ENCODE data around the gene STK26. TPM values are rescaled to one million over a fixed set of nuclear protein-coding genes. Genes with fewer than 3 reads are reported as not detected.
"Not testable (repeated sequence)": the region's sequence is repeated elsewhere in the genome, so short reads cannot be mapped to it uniquely, and the experiment has no call there.

STK26 gene
- total RNA-seq, 6 experiments from 2014 or later, result 1.2 to 16.8 (median 14.5) TPM

- TF ChIP-seq, protein P1, sequence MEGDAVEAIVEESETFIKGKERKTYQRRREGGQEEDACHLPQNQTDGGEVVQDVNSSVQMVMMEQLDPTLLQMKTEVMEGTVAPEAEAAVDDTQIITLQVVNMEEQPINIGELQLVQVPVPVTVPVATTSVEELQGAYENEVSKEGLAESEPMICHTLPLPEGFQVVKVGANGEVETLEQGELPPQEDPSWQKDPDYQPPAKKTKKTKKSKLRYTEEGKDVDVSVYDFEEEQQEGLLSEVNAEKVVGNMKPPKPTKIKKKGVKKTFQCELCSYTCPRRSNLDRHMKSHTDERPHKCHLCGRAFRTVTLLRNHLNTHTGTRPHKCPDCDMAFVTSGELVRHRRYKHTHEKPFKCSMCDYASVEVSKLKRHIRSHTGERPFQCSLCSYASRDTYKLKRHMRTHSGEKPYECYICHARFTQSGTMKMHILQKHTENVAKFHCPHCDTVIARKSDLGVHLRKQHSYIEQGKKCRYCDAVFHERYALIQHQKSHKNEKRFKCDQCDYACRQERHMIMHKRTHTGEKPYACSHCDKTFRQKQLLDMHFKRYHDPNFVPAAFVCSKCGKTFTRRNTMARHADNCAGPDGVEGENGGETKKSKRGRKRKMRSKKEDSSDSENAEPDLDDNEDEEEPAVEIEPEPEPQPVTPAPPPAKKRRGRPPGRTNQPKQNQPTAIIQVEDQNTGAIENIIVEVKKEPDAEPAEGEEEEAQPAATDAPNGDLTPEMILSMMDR (IDR thresholded peaks at IDR 0.05), result no peak
- peaks cover 2% of the 10 kb centered on the region for H3K27me3 Mint-ChIP-seq (ENCODE audit: insufficient read depth)
- no peaks in the 10 kb centered on the region for H3K4me1 Mint-ChIP-seq (ENCODE audit: low read depth)
- no peak overlapping the region for H3K27ac Mint-ChIP-seq
- no peak overlapping the region; the same call in 1 of the 2 replicates for H3K4me3 Mint-ChIP-seq
- H3K9me3 Mint-ChIP-seq, result no peaks in the 10 kb centered on the region; the same call in 1 of the 2 replicates
- no peaks in the 10 kb centered on the region for H3K36me3 Mint-ChIP-seq (ENCODE audit: low read depth)
- DNase-seq, result no peak
Measured at GRCh38 chrX:131987252-131987651, 35.9 kb upstream of the STK26 start.

GRCh38 chrX:131988236-131988635 is 34.9 kb upstream of the STK26 start:
- no peak overlapping the region for H3K27ac Mint-ChIP-seq
- H3K9me3 Mint-ChIP-seq, result no peaks in the 10 kb centered on the region; the same call in 1 of the 2 replicates
- no peak overlapping the region for H3K4me3 Mint-ChIP-seq
- no peak for DNase-seq
- H3K27me3 Mint-ChIP-seq (ENCODE audit: insufficient read depth), result peaks cover 2% of the 10 kb centered on the region
- H3K36me3 Mint-ChIP-seq (ENCODE audit: low read depth), result no peaks in the 10 kb centered on the region
- no peaks in the 10 kb centered on the region for H3K4me1 Mint-ChIP-seq (ENCODE audit: low read depth)
- TF ChIP-seq, protein P1 (IDR thresholded peaks at IDR 0.05), result no peak

DNA sequence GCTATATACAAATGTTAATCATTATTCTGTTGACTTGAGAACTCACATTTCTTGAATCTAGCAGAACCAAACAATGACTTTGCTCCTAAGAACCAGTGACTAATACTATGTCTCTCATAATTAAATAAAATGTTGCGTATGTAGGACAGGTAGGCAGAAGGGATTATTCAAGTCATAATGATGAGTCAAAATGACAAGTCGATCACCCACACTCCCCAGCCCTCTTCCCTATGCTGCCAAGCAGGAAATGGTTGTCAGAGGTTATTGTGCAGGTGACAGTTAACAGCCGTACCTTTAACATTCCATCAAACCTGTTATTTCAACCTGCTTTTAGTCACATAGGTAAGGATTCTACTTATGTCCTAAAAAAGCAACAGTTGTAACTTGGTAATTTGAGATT is 22.0 kb upstream of the STK26 start:
- Mint-ChIP-seq H3K36me3 (ENCODE audit: low read depth) (no peaks in the 10 kb centered on the region), H3K9me3 (no peaks in the 10 kb centered on the region; the same call in 1 of the 2 replicates), H3K4me3 (no peak overlapping the region), H3K27me3 (ENCODE audit: insufficient read depth) (peaks cover 5% of the 10 kb centered on the region; the same call in 1 of the 2 replicates), H3K4me1 (ENCODE audit: low read depth) (no peaks in the 10 kb centered on the region), H3K27ac (no peak overlapping the region)
- DNase-seq, result no peak
- TF ChIP-seq, protein P1 (IDR thresholded peaks at IDR 0.05), result no peak

DNA sequence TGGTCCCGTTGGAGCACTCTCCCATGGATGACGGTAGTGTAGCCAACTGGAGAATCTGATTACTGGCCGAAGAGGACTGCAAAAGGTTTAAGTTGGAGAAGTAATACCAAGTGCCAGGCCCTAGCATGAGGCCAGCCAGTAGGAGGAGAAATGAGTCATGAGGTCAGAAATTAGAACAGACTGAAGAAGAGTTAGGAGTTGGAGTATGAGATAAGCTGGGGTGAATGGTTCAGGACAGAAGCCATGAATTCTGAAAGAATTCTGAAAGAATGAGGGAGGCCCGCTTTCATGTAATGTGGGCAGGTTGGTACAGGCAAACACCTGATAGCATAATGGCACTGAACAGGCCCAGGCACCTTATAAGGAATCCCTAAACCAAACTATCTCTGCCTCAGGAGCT is 18.4 kb upstream of the STK26 start:
- DNase-seq, result no peak
- TF ChIP-seq, protein P1 (IDR thresholded peaks at IDR 0.05), result no peak
- no peak overlapping the region for H3K4me3 Mint-ChIP-seq
- H3K9me3 Mint-ChIP-seq, result peaks cover 4% of the 10 kb centered on the region; the same call in 1 of the 2 replicates
- no peaks in the 10 kb centered on the region for H3K36me3 Mint-ChIP-seq (ENCODE audit: low read depth)
- no peaks in the 10 kb centered on the region for H3K4me1 Mint-ChIP-seq (ENCODE audit: low read depth)
- no peak overlapping the region for H3K27ac Mint-ChIP-seq
- peaks cover 5% of the 10 kb centered on the region; the same call in 1 of the 2 replicates for H3K27me3 Mint-ChIP-seq (ENCODE audit: insufficient read depth)

- Mint-ChIP-seq H3K4me3 (no peak overlapping the region), H3K4me1 (ENCODE audit: low read depth) (no peaks in the 10 kb centered on the region), H3K9me3 (0 out of 2 replicates have a peak, but pooled peaks cover 5% of the 10 kb centered on the region), H3K36me3 (ENCODE audit: low read depth) (no peaks in the 10 kb centered on the region), H3K27me3 (ENCODE audit: insufficient read depth) (peaks cover 5% of the 10 kb centered on the region; the same call in 1 of the 2 replicates), H3K27ac (no peak overlapping the region)
- TF ChIP-seq, protein P1 (IDR thresholded peaks at IDR 0.05), result no peak
- DNase-seq, result no peak
Measured at GRCh38 chrX:132009350-132009749, 13.8 kb upstream of the STK26 start.

GRCh38 chrX:132010213-132010612 is 12.9 kb upstream of the STK26 start:
- H3K27me3 Mint-ChIP-seq (ENCODE audit: insufficient read depth); H3K4me1 Mint-ChIP-seq (ENCODE audit: low read depth); H3K36me3 Mint-ChIP-seq (ENCODE audit: low read depth); DNase-seq; H3K27ac Mint-ChIP-seq; H3K4me3 Mint-ChIP-seq; H3K9me3 Mint-ChIP-seq: not testable (repeated sequence)

Measured in HFFc6 (cell line).